ENCODE results near the gene PTBP3.

- TF ChIP-seq GATA2 (IDR thresholded peaks at IDR 0.05; ENCODE audit: low read depth, low read length) (no peak), GATA3 (IDR thresholded peaks at IDR 0.05; ENCODE audit: low read depth, low read length) (no peak)
These were observed 4.1 kb upstream of the PTBP3 start for GRCh38 chr9:112337547-112337946.

Data from SH-SY5Y (cell line).